ENCODE results near the gene GRIK4. TPM values are rescaled to one million over a fixed set of nuclear protein-coding genes. Genes with fewer than 3 reads are reported as not detected.

Gene GRIK4
- total RNA-seq, 1 donor from 2014 or later = 4.5 TPM

GRCh38 chr11:120660024-120660565 lies 148.5 kb downstream of the GRIK4 start:
- Mint-ChIP-seq H3K9me3 (ENCODE audit: unreplicated experiment) (no peaks in the 10 kb centered on the region), H3K4me3 (ENCODE audit: unreplicated experiment) (no peak overlapping the region), H3K4me1 (ENCODE audit: unreplicated experiment) (peaks cover 19% of the 10 kb centered on the region), H3K27ac (ENCODE audit: unreplicated experiment) (no peak overlapping the region), H3K36me3 (ENCODE audit: low read depth, unreplicated experiment) (no peaks in the 10 kb centered on the region), H3K27me3 (ENCODE audit: unreplicated experiment) (peaks cover 1% of the 10 kb centered on the region)
- peak; percentile 67 for DNase-seq (ENCODE audit: low spot score)
- TF ChIP-seq CTCF (IDR thresholded peaks at IDR 0.05; ENCODE audit: unreplicated experiment) = peak; percentile 79

- no peak for DNase-seq (ENCODE audit: low spot score)
- H3K36me3 Mint-ChIP-seq (ENCODE audit: low read depth, unreplicated experiment) = no peaks in the 10 kb centered on the region
- no peaks in the 10 kb centered on the region for H3K27me3 Mint-ChIP-seq (ENCODE audit: unreplicated experiment)
- peaks cover 19% of the 10 kb centered on the region for H3K4me1 Mint-ChIP-seq (ENCODE audit: unreplicated experiment)
- no peak overlapping the region for H3K4me3 Mint-ChIP-seq (ENCODE audit: unreplicated experiment)
- TF ChIP-seq CTCF (IDR thresholded peaks at IDR 0.05; ENCODE audit: unreplicated experiment) = no peak
- H3K27ac Mint-ChIP-seq (ENCODE audit: unreplicated experiment) = no peak overlapping the region
- no peaks in the 10 kb centered on the region for H3K9me3 Mint-ChIP-seq (ENCODE audit: unreplicated experiment)
Measured at GRCh38 chr11:120662071-120662676, 150.6 kb downstream of the GRIK4 start.

GRCh38 chr11:120663142-120663541 lies 151.6 kb downstream of the GRIK4 start:
- H3K27ac Mint-ChIP-seq (ENCODE audit: unreplicated experiment) = no peak overlapping the region
- H3K4me1 Mint-ChIP-seq (ENCODE audit: unreplicated experiment) = peaks cover 19% of the 10 kb centered on the region
- no peaks in the 10 kb centered on the region for H3K27me3 Mint-ChIP-seq (ENCODE audit: unreplicated experiment)
- no peak overlapping the region for H3K4me3 Mint-ChIP-seq (ENCODE audit: unreplicated experiment)
- H3K9me3 Mint-ChIP-seq (ENCODE audit: unreplicated experiment) = no peaks in the 10 kb centered on the region
- TF ChIP-seq CTCF (IDR thresholded peaks at IDR 0.05; ENCODE audit: unreplicated experiment) = no peak
- H3K36me3 Mint-ChIP-seq (ENCODE audit: low read depth, unreplicated experiment) = no peaks in the 10 kb centered on the region
- DNase-seq (ENCODE audit: low spot score) = no peak

- Mint-ChIP-seq H3K36me3 (ENCODE audit: low read depth, unreplicated experiment) (no peaks in the 10 kb centered on the region), H3K4me1 (ENCODE audit: unreplicated experiment) (peaks cover 19% of the 10 kb centered on the region), H3K9me3 (ENCODE audit: unreplicated experiment) (no peaks in the 10 kb centered on the region), H3K27me3 (ENCODE audit: unreplicated experiment) (peaks cover 3% of the 10 kb centered on the region), H3K4me3 (ENCODE audit: unreplicated experiment) (no peak overlapping the region), H3K27ac (ENCODE audit: unreplicated experiment) (no peak overlapping the region)
- no peak for DNase-seq (ENCODE audit: low spot score)
- no peak for TF ChIP-seq CTCF (IDR thresholded peaks at IDR 0.05; ENCODE audit: unreplicated experiment)
Measured at GRCh38 chr11:120666121-120666639, 154.6 kb downstream of the GRIK4 start.

- no peaks in the 10 kb centered on the region for H3K36me3 Mint-ChIP-seq (ENCODE audit: low read depth, unreplicated experiment)
- H3K4me3 Mint-ChIP-seq (ENCODE audit: unreplicated experiment) = no peak overlapping the region
- DNase-seq (ENCODE audit: low spot score) = no peak
- no peaks in the 10 kb centered on the region for H3K9me3 Mint-ChIP-seq (ENCODE audit: unreplicated experiment)
- H3K27ac Mint-ChIP-seq (ENCODE audit: unreplicated experiment) = no peak overlapping the region
- H3K27me3 Mint-ChIP-seq (ENCODE audit: unreplicated experiment) = peaks cover 5% of the 10 kb centered on the region
- H3K4me1 Mint-ChIP-seq (ENCODE audit: unreplicated experiment) = peaks cover 17% of the 10 kb centered on the region
- TF ChIP-seq CTCF (IDR thresholded peaks at IDR 0.05; ENCODE audit: unreplicated experiment) = no peak
Measured at GRCh38 chr11:120667281-120667680, 155.7 kb downstream of the GRIK4 start.
